ENCODE results near the gene CNN1.

Gene CNN1

DNA sequence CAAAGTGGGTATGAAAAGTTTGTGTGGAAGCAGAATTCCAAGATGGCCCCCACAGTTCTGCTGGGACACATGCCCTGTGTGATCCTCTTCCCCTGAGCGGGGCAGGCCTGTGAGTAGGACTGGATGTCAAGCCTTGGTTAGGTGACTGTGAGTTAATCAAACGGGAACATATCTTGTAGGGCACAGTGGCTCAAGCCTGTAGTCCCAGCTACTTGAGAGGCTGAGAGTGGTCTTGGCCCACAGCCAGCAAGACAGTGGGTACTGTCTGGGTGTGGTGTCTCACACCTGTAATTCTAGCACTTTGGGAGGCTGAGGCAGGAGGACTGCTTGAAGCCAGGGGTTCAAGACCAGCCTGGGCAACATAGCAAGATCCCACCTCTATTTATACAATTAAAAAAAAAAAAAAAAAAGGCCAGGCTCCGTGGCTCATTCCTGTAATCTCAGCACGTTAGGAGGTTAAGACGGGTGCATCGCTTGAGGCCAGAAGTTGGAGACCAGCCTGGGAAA lies 39.4 kb upstream of the CNN1 start:
- DNase-seq (ENCODE audit: low read depth): no peak
- H3K4me3 ChIP-seq (replicated peaks; ENCODE audit: low read depth, low read length): no peak overlapping the region
- TF ChIP-seq, protein P1, sequence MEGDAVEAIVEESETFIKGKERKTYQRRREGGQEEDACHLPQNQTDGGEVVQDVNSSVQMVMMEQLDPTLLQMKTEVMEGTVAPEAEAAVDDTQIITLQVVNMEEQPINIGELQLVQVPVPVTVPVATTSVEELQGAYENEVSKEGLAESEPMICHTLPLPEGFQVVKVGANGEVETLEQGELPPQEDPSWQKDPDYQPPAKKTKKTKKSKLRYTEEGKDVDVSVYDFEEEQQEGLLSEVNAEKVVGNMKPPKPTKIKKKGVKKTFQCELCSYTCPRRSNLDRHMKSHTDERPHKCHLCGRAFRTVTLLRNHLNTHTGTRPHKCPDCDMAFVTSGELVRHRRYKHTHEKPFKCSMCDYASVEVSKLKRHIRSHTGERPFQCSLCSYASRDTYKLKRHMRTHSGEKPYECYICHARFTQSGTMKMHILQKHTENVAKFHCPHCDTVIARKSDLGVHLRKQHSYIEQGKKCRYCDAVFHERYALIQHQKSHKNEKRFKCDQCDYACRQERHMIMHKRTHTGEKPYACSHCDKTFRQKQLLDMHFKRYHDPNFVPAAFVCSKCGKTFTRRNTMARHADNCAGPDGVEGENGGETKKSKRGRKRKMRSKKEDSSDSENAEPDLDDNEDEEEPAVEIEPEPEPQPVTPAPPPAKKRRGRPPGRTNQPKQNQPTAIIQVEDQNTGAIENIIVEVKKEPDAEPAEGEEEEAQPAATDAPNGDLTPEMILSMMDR (IDR thresholded peaks at IDR 0.05; ENCODE audit: low read length, missing control alignments): no peak

DNA sequence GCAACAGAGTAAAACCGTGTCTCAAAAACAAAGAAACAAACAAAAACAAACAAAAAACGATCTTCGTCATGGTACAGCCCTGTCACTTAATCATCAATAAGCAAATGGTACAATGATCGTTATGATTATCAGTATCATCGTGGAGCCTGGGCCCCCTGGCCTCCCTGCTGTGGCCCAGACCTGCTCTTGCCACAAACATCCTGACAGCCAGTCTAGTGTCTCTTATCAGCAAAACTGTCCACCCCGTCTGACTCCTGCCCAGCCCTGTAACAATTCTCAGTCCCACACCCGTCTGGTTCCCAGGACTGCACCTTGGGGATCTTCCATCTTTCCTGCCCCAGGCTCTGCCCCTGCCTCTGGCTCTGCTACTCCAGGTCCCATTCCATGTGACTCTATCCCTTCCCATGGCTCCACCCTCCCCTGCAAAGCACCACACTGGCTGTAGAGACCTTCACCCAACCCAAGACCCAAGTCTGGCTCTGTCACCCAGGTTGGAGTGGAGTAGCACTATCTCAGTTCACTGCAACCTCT lies 38.7 kb upstream of the CNN1 start:
- no peak overlapping the region for H3K4me3 ChIP-seq (replicated peaks; ENCODE audit: low read depth, low read length)
- no peak for DNase-seq (ENCODE audit: low read depth)
- TF ChIP-seq, protein P1 (IDR thresholded peaks at IDR 0.05; ENCODE audit: low read length, missing control alignments): no peak

DNA sequence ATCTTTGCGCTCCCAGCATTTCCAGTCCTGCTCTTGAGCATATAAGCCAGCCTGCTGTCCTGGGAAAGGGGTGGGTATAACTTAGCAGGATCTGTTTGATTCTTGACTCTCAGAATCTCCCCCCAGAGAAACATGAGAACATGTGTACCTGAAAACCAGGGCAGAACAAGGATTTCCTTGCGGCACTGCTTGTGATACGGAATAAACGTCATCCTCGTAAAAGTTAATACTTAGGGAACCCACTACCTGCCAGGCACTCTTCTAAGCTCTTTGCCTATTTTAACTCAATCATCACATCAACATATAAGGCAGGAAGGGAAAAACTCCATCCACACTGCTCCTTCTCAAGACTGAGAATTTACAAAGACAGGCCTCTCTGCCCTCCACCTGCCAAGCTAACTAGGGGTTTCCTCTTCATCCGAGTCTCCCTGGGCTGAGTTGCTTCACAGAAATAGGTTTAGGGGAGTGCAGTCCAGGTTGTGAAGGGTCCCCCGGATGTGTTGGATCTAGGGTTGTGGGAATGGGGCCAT lies 34.1 kb upstream of the CNN1 start:
- no peak for DNase-seq (ENCODE audit: low read depth)
- H3K4me3 ChIP-seq (replicated peaks; ENCODE audit: low read depth, low read length): peak overlapping the region; percentile 65
- TF ChIP-seq, protein P1 (IDR thresholded peaks at IDR 0.05; ENCODE audit: low read length, missing control alignments): no peak

DNA sequence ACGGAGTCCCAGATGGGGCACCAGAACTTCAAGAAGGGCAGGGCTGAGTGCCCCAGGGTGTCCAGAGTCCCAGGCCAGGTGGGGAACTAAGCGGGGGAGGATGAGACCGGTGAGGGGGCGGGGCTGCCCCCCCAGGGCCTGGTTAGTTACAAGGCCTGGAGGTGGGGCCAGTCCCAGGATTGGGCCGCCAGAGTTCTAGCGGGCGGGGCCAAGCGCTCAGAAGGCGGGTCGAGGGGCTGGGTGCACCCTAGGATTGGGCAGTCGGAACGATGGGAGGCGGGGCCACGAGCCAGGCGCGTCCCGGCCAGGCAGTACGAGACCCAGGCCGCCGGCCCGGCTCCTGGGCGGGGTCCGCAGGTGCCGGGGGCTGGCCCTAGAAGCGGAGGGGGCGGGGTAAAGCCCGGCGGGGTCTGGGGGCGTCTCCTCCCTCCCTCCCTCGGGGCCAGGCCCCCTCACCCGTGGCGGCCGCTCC lies 33.6 kb upstream of the CNN1 start:
- TF ChIP-seq, protein P1 (IDR thresholded peaks at IDR 0.05; ENCODE audit: low read length, missing control alignments): no peak
- H3K4me3 ChIP-seq (replicated peaks; ENCODE audit: low read depth, low read length): peak overlapping the region; percentile 65
- DNase-seq (ENCODE audit: low read depth): peak; percentile 94

DNA sequence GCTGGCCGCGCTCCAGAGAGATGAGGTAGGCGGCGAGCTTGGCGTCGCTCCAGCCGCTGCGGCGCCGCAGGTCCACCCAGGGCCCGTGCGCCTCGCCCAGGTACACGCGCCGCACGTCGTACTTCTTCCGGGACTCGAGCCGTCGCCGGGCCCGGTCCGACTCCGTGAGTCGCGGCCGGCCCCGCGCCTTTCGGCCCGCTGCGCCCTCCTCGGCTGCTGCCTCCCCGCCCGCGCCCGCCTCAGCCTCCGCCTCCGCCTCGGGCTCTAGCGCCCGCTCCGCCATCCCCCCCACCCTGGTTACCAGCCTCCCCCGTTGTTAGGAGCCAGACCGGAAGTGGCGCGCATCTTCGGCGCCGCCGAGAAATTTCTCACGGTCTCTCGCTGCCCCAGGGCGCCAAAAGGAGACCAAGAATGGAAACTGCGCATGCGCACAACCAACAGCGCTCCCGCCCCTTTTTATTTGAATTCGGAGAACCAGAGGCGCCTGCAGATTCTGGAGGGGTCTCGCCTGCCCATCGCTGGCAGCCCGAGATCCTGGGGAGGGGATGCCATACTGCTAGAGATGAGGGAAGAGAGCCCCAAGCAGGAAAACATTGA lies 33.0 kb upstream of the CNN1 start, which contains the start of gene ZNF653:
Gene ZNF653 (minus strand): TSS at position 336 of the 597 bp plus-strand sequence. CDS start 53 bp downstream, at position 283.
- TF ChIP-seq, protein P1 (IDR thresholded peaks at IDR 0.05; ENCODE audit: low read length, missing control alignments): no peak
- peak; percentile 96 for DNase-seq (ENCODE audit: low read depth)
- peak within 1 kb of the TSS; percentile 65 for H3K4me3 ChIP-seq (replicated peaks; ENCODE audit: low read depth, low read length)

DNA sequence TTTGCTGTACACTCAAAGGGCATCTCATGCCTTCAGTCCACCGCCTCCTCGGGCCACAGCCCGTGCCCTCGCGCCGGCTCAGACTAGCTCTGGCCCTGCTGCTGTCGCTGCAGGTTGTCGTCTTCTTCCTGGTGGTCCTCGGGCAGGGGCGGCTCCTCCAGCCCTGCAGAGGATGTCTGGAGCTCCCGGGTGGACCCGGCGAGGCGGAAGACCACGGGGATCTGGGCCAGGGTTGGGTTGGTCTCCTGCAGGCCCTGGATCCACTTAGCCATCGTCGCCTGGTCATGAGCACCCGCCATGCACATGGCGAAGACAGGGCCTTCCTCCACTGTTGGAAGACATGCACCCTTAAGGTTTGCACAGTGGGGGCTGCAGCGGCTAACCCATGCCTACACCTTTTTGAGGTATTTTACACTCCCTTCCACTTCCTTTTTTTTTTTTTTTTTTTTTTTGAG lies 32.5 kb upstream of the CNN1 start:
- DNase-seq (ENCODE audit: low read depth): no peak
- TF ChIP-seq, protein P1 (IDR thresholded peaks at IDR 0.05; ENCODE audit: low read length, missing control alignments): no peak
- H3K4me3 ChIP-seq (replicated peaks; ENCODE audit: low read depth, low read length): peak overlapping the region; percentile 65

Measured in fibroblast of pulmonary artery (primary cell).